Measurements from ENCODE around the gene TRAPPC14. TPM values are rescaled to one million over a fixed set of nuclear protein-coding genes. Genes with fewer than 3 reads are reported as not detected.
"Not testable (repeated sequence)": the region's sequence is repeated elsewhere in the genome, so short reads cannot be mapped to it uniquely, and the experiment has no call there.

TRAPPC14 gene
- total RNA-seq, 1 experiment from 2014 or later, result 5.1 TPM

DNA sequence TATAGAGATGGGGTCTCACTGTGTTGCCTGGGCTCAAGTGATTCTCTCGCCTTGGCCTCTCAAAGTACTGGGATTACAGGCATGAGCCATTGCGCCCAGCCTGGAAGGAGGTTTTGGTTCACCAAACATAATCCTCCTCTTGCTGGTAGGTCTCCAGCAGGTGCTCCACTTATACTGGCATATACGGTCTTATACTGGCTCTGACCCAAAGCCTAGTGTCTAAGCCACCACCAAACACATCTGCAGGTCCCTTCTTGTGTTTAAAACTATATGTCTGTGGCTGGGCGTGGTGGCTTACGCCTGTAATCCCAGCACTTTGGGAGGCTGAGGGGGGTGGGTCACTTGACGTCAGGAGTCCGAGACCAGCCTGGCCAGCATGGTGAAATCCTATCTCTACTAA lies 26.4 kb downstream of the TRAPPC14 start:
- no peak overlapping the region for H3K4me3 ChIP-seq
- H3K27ac ChIP-seq, result no peak overlapping the region
- DNase-seq (ENCODE audit: low read depth in 1 of 2, low spot score in 2 of 2), result no peak
- H3K9me3 ChIP-seq (replicated peaks), result no peaks in the 10 kb centered on the region
- 0 out of 2 replicates have a peak, but pooled peaks cover 2% of the 10 kb centered on the region for H3K27me3 ChIP-seq (replicated peaks)
- peaks cover 19% of the 10 kb centered on the region for H3K4me1 ChIP-seq (replicated peaks)
- H3K36me3 ChIP-seq, result 0 out of 2 replicates have a peak, but pooled peaks cover 2% of the 10 kb centered on the region

DNA sequence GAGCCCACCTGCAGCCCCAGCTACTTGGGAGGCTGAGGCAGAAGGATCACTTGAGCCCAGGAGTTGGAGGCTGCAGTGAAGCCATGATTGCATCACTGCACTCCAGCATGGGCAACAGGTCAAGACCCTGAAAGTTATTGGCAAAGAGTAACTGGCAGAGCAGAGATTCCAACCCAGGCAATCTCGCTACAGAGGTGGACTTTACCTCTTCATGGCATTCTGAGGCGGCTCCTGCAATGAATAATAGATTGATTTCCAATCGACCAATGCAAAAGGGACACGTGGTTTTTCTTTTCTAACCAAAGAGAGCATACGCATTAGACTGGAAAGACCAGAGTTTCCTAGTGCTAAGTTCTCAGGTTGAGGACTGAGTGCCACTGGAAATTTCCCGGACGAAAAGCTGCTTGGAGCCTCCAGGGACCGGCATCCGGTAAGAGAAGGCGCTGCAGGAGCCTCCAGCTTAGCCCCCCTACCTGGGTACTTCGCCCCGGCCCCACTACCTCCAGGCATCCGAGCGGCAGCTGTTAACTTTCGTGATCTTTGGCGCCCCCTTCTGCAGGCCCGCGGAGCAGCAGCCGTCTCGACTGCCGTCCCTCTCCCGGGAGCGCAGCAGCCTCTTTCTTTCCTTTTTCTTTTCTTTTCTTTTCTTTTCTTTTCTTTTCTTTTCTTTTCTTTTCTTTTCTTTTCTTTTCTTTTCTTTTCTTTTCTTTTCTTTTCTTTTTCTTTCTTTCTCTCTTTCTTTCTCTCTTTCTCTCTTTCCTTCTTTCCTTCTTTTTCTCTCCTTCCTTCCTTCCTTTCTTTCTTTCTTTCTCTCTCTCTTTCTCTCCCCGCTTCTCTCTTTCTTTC lies 27.7 kb downstream of the TRAPPC14 start:
- Histone ChIP-seq H3K4me3 (no peak overlapping the region), H3K27ac (no peak overlapping the region), H3K27me3 (replicated peaks) (0 out of 2 replicates have a peak, but pooled peaks cover 2% of the 10 kb centered on the region), H3K36me3 (0 out of 2 replicates have a peak, but pooled peaks cover 2% of the 10 kb centered on the region), H3K4me1 (replicated peaks) (peaks cover 24% of the 10 kb centered on the region), H3K9me3 (replicated peaks) (no peaks in the 10 kb centered on the region)
- DNase-seq (ENCODE audit: low read depth in 1 of 2, low spot score in 2 of 2), result peak; percentile 65 to 73

GRCh38 chr7:100130220-100130607 lies 28.3 kb downstream of the TRAPPC14 start:
- H3K4me1 ChIP-seq (replicated peaks), result peaks cover 24% of the 10 kb centered on the region
- H3K9me3 ChIP-seq (replicated peaks); H3K4me3 ChIP-seq; DNase-seq (ENCODE audit: low read depth in 1 of 2, low spot score in 2 of 2); H3K36me3 ChIP-seq; H3K27ac ChIP-seq; H3K27me3 ChIP-seq (replicated peaks): not testable (repeated sequence)

DNA sequence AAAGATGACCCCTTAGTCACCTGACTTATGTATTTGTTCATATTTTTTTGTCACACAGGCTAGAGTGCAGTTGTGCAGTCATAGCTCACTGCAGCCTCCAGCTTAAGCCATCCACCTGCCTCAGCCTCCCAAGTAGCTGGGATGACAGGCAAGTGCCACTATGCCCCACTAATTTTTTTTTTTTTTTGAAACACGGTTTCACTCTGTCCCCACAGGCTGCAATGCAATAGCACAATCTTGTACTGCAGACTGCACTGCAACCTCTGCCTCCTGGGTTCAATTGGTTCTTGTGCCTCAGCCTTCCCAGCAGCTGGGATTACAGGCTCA lies 29.9 kb downstream of the TRAPPC14 start:
- Histone ChIP-seq H3K4me3 (no peak overlapping the region), H3K4me1 (replicated peaks) (peaks cover 24% of the 10 kb centered on the region), H3K27me3 (replicated peaks) (no peaks in the 10 kb centered on the region), H3K36me3 (peaks cover 5% of the 10 kb centered on the region; the same call in 1 of the 2 replicates), H3K27ac (no peak overlapping the region), H3K9me3 (replicated peaks) (no peaks in the 10 kb centered on the region)
- no peak for DNase-seq (ENCODE audit: low read depth in 1 of 2, low spot score in 2 of 2)

- Histone ChIP-seq H3K36me3 (peaks cover 5% of the 10 kb centered on the region; the same call in 1 of the 2 replicates), H3K4me3 (peak overlapping the region; percentile 64), H3K9me3 (replicated peaks) (no peaks in the 10 kb centered on the region), H3K27ac (no peak overlapping the region), H3K27me3 (replicated peaks) (no peaks in the 10 kb centered on the region), H3K4me1 (replicated peaks) (peaks cover 24% of the 10 kb centered on the region)
- DNase-seq (ENCODE audit: low read depth in 1 of 2, low spot score in 2 of 2), result no peak
Observed at GRCh38 chr7:100127866-100128636, 30.5 kb downstream of the TRAPPC14 start.

- H3K36me3 ChIP-seq, result peaks cover 5% of the 10 kb centered on the region; the same call in 1 of the 2 replicates
- H3K4me1 ChIP-seq (replicated peaks), result peaks cover 21% of the 10 kb centered on the region
- H3K27ac ChIP-seq, result peak within 1 kb of the TSS; percentile 85
- peak within 1 kb of the TSS; percentile 64 for H3K4me3 ChIP-seq
- DNase-seq (ENCODE audit: low read depth in 1 of 2, low spot score in 2 of 2), result peak; percentile 88 to 90
- H3K9me3 ChIP-seq (replicated peaks), result no peaks in the 10 kb centered on the region
- H3K27me3 ChIP-seq (replicated peaks), result no peaks in the 10 kb centered on the region
Observed at GRCh38 chr7:100126931-100127865, 31.3 kb downstream of the TRAPPC14 start, which contains the start of gene MBLAC1. Gene MBLAC1, plus strand, starts transcription at chr7:100126967. Its CDS starts 429 bp downstream, at chr7:100127396.

DNA sequence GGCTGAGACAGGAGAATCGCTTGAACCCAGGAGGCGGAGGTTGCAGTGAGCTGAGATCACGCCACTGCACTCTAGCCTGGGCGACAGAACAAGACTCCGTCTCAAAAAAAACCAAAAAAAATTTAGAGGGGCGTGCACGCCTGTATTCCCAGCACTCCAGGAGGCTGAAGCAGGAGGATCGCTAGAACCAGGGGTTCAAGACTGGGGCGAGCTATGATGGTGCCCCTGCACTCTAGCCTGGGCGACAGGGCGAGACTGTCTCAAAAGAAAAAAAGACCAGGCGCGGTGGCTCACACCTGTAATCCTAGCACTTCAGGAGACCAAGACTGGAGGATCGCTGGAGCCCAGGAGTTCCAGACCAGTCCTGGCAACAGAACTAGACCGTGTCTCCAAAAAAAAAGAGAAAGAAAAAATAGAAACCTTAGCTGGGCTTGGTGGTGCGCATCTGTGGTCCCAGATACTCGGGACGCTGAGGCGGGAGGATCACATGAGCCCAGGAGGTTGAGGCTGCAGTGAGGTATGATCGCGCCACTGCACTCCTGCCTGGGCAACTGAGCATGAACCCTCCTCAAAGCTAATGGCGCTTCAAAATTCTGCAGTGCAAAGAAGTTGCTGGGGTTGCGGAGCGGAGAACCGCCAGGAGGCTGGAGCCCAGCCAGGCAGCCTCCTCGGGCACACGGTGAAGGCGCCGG lies 32.1 kb downstream of the TRAPPC14 start:
- no peak for DNase-seq (ENCODE audit: low read depth in 1 of 2, low spot score in 2 of 2)
- Histone ChIP-seq H3K9me3 (replicated peaks) (no peaks in the 10 kb centered on the region), H3K36me3 (peaks cover 5% of the 10 kb centered on the region; the same call in 1 of the 2 replicates), H3K4me3 (peak overlapping the region; percentile 64), H3K4me1 (replicated peaks) (peaks cover 20% of the 10 kb centered on the region), H3K27ac (peak overlapping the region; percentile 85), H3K27me3 (replicated peaks) (no peaks in the 10 kb centered on the region)

GRCh38 chr7:100124301-100125230 lies 34.0 kb downstream of the TRAPPC14 start:
- H3K27me3 ChIP-seq (replicated peaks), result no peaks in the 10 kb centered on the region
- H3K4me3 ChIP-seq, result no peak overlapping the region
- peaks cover 24% of the 10 kb centered on the region for H3K4me1 ChIP-seq (replicated peaks)
- DNase-seq (ENCODE audit: low read depth in 1 of 2, low spot score in 2 of 2), result no peak
- H3K36me3 ChIP-seq, result peaks cover 5% of the 10 kb centered on the region; the same call in 1 of the 2 replicates
- no peaks in the 10 kb centered on the region for H3K9me3 ChIP-seq (replicated peaks)
- no peak overlapping the region for H3K27ac ChIP-seq

DNA sequence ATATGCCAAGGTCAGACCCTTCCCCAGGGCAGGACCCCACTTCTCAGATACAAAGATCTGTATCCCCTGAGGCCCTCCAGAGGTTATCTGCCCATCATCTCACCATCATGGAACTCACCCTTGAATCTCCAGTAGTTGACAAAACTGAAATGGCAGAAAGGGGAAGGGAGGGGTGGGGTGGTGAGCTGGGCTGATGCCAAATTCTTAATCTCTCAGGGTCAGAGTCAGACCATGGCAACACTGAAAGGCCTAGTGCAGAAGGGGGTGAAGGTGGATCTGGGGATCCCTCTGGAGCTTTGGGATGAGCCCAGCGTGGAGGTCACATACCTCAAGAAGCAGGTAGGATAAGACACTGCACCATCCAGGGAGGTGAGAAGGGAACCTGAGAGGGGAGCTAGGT lies 36.0 kb downstream of the TRAPPC14 start:
- DNase-seq (ENCODE audit: low read depth in 1 of 2, low spot score in 2 of 2), result no peak
- Histone ChIP-seq H3K27me3 (replicated peaks) (no peaks in the 10 kb centered on the region), H3K27ac (no peak overlapping the region), H3K4me3 (no peak overlapping the region), H3K4me1 (replicated peaks) (peaks cover 18% of the 10 kb centered on the region), H3K36me3 (peaks cover 12% of the 10 kb centered on the region; the same call in 1 of the 2 replicates), H3K9me3 (replicated peaks) (no peaks in the 10 kb centered on the region)

GRCh38 chr7:100122067-100122466 lies 36.5 kb downstream of the TRAPPC14 start:
- no peak overlapping the region for H3K27ac ChIP-seq
- peaks cover 14% of the 10 kb centered on the region for H3K4me1 ChIP-seq (replicated peaks)
- H3K36me3 ChIP-seq, result peaks cover 14% of the 10 kb centered on the region; the same call in 1 of the 2 replicates
- H3K27me3 ChIP-seq (replicated peaks), result no peaks in the 10 kb centered on the region
- no peak overlapping the region for H3K4me3 ChIP-seq
- H3K9me3 ChIP-seq (replicated peaks), result no peaks in the 10 kb centered on the region
- no peak for DNase-seq (ENCODE audit: low read depth in 1 of 2, low spot score in 2 of 2)

- H3K4me1 ChIP-seq (replicated peaks), result peaks cover 9% of the 10 kb centered on the region
- peak overlapping the region; percentile 64 for H3K4me3 ChIP-seq
- H3K27me3 ChIP-seq (replicated peaks), result no peaks in the 10 kb centered on the region
- H3K9me3 ChIP-seq (replicated peaks), result no peaks in the 10 kb centered on the region
- H3K36me3 ChIP-seq, result peaks cover 14% of the 10 kb centered on the region; the same call in 1 of the 2 replicates
- no peak overlapping the region for H3K27ac ChIP-seq
- no peak for DNase-seq (ENCODE audit: low read depth in 1 of 2, low spot score in 2 of 2)
Observed at GRCh38 chr7:100120733-100121036, 37.8 kb downstream of the TRAPPC14 start.
